Esophagus squamous epithelium (tissue), 4 donors: ENCODE results near the gene GPR146.
"Not testable (repeated sequence)": the region's sequence is repeated elsewhere in the genome, so short reads cannot be mapped to it uniquely, and the experiment has no call there.

Source experiments
- POLR2A ChIP-seq, 4 donors: fragments of 450-650 bp; IDR thresholded peaks; one replicate each; pipeline ENCODE4 v1.6.1; 2017; ENCODE audit warnings: antibody characterized with exemption in 4 of 4, mild to moderate bottlenecking in 4 of 4, moderate library complexity in 3 of 4
- TF ChIP-seq, protein P1 (sequence below), 6 experiments: fragments of 450-650 bp in 4 of 6; fragments of 200-600 bp in 2 of 6; sonication (generic) in 2 of 6; IDR thresholded peaks; one replicate each; pipeline ENCODE4 v1.5.1; 2016 to 2019; ENCODE audit warnings: antibody characterized with exemption in 6 of 6, mild to moderate bottlenecking in 4 of 6, moderate library complexity in 4 of 6

DNA sequence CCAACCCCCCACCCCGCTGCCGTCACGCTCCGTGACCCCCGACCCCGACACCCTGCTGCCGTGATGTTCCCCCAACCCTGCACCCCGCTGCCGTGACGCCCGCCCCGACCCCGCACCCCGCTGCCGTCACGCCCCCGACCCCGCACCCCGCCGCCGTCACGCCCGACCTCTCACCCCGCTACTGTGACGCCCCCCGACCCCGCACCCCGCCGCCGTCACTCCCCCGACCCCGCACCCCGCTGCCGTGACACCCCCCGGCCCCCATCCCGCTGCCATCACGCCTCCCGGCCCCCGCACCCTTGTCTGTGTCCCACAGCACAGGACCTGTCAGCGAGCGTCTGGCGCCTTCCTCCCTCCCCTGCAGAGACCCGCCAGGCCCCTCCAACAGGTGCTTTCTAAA, 29.7 kb downstream of the GPR146 start:
- TF ChIP-seq, protein P1, sequence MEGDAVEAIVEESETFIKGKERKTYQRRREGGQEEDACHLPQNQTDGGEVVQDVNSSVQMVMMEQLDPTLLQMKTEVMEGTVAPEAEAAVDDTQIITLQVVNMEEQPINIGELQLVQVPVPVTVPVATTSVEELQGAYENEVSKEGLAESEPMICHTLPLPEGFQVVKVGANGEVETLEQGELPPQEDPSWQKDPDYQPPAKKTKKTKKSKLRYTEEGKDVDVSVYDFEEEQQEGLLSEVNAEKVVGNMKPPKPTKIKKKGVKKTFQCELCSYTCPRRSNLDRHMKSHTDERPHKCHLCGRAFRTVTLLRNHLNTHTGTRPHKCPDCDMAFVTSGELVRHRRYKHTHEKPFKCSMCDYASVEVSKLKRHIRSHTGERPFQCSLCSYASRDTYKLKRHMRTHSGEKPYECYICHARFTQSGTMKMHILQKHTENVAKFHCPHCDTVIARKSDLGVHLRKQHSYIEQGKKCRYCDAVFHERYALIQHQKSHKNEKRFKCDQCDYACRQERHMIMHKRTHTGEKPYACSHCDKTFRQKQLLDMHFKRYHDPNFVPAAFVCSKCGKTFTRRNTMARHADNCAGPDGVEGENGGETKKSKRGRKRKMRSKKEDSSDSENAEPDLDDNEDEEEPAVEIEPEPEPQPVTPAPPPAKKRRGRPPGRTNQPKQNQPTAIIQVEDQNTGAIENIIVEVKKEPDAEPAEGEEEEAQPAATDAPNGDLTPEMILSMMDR (IDR thresholded peaks at IDR 0.05), result not testable (repeated sequence)
- not testable (repeated sequence) for TF ChIP-seq POLR2A (IDR thresholded peaks at IDR 0.05)
